Left hindlimb (tissue), 1 donor: ENCODE data around the gene GMPPA.

Source experiments
- DNase-seq: peaks from one replicate; pipeline ENCODE4 v3.0.0-alpha.2; 2018

Gene GMPPA

DNA sequence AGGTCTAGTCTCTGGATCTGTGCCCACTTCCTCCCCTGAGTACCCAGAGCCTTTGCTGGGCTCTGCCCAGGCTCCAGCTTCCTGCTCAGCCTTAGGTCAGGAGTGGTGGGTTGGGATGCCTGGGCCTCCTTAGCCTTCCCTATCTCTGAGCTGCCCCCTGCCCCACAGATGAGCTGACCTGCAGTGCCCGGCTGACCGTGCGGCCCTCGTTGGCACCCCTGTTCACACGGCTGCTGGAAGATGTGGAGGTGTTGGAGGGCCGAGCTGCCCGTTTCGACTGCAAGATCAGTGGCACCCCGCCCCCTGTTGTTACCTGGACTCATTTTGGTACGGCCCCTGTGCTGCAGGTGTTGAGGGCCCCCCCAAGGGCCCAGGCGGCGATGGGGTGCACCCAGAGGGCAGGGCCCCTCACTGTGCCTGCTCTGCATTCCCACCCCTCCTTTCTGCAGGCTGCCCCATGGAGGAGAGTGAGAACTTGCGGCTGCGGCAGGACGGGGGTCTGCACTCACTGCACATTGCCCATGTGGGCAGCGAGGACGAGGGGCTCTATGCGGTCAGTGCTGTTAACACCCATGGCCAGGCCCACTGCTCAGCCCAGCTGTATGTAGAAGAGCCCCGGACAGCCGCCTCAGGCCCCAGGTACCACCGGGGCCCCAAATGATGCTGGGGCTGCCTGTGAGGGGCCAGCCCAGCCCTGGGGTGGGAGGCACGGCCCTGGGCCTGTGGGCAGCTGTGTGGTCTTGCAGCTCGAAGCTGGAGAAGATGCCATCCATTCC is 30.1 kb upstream of the GMPPA start:
- DNase-seq = no peak

DNA sequence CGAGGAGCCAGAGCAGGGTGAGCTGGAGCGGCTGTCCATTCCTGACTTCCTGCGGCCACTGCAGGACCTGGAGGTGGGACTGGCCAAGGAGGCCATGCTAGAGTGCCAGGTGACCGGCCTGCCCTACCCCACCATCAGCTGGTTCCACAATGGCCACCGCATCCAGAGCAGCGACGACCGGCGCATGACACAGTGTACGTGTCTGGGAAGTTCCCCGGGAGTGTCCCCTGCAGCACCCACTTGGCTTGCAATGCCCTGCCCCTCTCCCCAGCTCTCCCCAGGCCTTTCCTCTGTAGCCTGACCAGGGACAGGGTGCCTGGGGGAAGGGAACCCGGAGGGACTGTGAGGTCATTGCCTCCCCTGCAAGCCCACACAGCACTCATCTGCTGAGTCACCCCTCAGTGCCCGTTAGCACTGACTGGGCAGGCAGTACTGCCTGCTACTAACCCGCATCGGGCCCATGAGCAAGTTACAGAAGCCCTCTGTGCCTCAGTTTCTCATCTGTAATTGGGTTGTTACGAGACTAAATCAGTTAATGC is 29.4 kb upstream of the GMPPA start:
- no peak for DNase-seq

DNA sequence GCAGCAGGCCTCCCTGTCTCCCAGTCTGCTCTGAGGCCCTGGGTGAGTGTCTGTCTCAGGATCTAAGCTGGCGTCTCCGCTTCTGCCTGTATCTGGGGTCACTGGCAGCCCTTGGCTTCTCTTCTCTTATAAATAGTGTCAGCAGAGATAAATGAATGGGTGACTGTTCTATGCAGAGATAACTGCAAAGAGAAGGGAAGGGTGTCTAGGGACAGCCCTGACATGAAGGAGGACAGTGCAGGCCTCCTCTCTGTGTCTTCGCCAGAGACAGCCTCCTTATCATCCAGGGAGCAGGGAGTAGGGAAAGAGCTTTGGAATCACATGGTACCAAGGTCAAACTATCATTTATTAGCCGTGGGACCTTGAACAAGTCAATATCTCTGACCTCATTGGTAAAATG is 28.3 kb upstream of the GMPPA start:
- DNase-seq = no peak

DNA sequence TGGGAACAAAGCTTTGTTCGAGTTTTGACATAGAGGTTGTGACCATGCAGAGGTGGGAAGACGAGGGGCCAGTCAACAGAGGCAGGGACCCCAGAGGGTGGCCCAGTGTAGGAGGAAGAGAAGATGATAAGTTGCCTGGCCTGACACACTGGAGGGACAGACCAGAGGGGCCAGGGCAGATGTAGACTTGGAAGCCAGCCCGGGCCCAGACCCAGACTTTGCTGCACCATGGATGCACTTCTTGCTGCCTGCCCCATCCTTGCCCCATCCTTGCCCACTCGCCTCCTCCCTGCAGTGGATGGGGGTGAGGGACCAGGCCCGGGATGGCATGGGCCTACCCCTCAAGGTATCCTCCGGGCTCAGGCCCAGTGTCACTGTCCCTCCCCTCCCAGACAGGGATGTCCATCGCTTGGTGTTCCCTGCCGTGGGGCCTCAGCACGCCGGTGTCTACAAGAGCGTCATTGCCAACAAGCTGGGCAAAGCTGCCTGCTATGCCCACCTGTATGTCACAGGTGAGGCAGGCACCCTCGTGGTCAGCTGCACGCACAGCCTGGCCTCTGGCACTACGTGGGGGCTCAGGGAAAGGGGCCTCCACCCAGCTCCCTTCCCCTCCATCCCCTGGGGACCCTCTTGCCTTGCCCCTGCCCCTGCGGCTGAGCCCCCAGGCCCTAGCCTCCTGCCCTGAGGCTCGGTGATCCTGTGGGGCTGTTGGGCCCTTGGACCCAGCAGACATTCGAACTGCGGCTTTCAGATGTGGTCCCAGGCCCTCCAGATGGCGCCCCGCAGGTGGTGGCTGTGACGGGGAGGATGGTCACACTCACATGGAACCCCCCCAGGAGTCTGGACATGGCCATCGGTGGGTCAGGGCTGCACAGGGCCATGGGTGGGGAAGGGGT is 27.0 kb upstream of the GMPPA start:
- no peak for DNase-seq

DNA sequence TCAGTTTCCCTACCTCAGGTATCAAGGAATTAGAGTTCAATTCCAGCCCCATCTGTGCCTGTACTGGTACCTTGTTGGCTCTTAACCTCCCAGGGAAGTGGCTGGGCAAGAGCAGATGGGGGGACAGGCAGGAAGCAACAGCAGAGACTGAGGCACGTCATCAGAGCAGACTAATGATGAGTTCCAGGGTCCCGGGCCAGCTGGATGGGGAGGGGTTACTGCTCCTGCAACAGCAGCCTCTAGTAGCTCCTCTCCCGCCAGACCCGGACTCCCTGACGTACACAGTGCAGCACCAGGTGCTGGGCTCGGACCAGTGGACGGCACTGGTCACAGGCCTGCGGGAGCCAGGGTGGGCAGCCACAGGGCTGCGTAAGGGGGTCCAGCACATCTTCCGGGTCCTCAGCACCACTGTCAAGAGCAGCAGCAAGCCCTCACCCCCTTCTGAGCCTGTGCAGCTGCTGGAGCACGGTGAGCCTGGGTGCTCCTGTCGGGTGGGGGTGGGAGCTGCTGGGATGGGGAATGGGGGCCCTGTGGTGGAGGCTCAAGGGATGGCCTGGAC is 26.0 kb upstream of the GMPPA start:
- no peak for DNase-seq

DNA sequence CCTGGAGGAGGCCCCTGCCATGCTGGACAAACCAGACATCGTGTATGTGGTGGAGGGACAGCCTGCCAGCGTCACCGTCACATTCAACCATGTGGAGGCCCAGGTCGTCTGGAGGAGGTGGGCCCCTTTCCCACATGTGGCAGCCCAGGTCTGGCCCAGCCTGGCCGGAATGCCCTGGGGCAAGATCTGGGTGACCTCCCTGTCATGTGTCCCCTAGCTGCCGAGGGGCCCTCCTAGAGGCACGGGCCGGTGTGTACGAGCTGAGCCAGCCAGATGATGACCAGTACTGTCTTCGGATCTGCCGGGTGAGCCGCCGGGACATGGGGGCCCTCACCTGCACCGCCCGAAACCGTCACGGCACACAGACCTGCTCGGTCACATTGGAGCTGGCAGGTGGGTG is 25.2 kb upstream of the GMPPA start:
- no peak for DNase-seq

DNA sequence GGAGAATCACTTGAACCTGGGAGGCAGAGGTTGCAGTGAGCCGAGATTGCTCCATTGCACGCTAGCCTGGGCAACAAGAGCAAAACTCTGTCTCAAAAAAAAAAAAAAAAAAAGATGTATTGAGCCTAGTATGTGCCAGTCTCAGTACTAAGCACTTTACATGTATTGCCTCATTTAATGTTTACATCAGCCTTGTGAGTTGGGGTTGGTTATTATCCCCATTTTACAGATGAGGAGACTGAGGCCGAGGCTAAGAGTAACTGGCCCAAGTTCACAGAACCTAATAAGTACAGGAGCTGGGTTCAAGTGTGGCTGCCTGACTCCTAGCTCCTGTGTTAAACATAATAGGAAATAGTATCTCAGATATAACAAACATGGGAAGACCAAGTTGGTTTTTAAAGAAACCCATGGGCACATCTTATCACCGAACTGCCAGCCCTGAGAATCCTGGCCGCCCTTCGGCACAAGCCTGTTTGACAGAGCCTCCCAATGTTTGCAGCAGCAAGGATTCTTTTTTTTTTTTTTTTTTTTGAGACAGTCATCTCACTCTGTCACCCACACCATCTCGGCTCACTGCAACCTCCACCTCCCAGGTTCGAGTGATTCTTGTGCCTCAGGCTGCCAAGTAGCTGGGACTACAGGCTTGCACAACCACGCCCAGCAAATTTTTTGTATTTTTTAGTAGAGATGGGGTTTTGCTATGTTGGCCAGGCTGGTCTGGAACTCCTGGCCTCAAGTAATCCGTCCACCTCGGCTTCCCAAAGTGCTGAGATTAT is 24.2 kb upstream of the GMPPA start:
- no peak for DNase-seq

DNA sequence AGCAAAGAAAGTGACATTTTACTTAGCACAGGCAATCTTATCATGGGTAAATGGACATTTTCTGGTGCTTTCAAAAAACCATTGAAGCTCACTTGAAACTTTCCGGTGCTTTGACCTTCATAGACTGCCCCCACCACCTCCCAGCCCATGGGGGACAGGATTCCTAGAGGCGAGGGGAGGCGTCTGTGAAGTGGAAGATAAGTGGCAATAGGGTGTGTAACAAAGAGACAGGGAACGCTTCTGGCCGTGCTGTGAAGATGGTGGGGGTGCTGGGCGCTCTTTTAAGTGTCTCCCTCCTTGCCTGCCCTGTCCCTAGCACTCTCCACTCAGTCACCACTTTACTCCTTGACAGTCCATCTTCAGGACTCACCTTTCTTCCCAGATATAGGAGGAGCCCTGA is 23.4 kb upstream of the GMPPA start:
- no peak for DNase-seq

DNA sequence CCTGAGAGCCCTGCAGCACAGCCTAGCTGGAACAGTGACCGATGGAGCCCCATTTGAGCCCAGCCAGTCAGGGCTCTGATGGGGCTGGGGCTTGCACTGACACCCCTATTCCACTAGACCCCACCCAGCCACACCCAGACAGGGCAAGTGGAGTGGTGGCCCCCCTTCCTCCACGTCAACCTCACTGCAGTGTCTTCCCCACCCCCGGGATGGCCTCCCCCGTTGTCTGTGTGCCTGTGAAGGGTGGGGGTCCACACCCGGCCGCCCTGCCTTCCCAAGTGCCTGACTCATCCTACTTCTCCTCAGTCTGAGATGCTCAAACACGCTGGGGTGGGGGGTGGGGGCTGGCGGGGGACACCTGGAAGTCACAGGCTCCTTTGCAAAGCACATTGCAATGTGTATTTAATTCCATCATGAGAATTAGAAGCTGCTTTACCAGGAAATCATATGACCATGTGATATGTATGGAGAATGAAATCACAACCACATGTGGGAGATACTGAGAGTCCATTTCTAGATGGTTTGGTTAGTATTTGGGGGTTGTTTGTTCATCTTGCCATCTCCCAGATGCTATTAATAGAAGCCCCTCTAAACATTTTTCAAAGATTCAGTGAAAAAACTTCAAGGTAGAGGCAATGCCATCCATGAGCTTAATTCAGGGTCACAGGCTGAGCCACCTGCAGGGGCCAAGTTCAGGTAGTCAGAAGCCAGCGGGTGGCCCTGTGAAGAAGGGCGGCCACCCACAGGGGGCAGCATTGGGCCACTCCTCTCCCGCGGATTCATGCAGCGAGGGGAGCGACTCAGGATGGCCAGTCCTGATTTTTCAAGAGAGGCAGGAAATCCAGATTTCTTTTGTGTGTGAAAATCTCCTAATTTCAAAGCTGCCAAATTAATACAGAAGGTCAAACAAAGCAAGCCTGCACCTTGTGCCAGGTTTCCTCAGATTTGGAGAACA is 22.7 kb upstream of the GMPPA start:
- peak; percentile 71 for DNase-seq

DNA sequence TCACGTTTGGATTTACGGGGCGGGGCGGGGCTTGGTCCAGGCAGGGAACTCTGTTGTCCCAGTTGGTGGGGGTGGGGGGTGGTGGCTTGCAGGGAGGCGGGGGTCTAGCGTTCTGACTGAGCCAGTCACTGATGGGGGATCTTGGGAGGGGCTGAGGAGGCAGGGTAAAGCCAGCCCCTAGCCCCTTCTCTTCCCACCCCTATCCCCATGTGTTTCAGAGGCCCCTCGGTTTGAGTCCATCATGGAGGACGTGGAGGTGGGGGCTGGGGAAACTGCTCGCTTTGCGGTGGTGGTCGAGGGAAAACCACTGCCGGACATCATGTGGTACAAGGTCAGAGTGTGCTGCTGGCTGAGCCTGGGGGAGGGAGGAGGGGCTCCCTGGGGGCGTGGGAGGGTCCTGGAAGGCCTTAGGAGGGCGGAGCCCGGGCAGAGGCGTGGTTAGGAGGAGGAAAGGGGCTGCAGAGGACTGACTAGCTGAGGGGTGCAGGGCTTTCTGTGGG is 22.0 kb upstream of the GMPPA start:
- DNase-seq = no peak

DNA sequence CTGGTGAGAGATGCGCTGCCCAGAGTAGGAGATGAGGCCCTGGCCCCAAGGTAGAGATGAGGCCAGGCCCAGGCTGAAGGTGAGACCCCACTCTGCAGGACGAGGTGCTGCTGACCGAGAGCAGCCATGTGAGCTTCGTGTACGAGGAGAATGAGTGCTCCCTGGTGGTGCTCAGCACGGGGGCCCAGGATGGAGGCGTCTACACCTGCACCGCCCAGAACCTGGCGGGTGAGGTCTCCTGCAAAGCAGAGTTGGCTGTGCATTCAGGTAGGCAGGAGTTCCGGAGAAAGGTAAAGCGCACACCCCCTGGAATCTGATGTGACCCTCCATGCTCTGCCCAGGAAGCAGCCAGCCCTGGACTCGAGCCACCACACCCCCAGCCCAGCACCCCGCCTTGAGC is 21.5 kb upstream of the GMPPA start:
- no peak for DNase-seq

DNA sequence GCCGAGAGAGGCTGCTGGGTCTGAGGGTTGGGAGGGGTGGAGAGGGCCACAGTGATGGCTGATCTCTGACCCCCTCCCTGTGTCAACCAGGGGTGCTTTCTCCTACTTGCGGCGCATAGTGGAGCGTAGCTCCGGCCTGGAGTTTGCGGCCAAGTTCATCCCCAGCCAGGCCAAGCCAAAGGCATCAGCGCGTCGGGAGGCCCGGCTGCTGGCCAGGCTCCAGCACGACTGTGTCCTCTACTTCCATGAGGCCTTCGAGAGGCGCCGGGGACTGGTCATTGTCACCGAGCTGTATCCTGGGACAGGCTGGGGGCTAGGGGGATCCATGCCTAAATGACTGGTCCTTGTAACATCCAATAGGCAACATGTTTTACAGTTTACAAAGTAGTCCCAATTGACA is 20.9 kb upstream of the GMPPA start:
- no peak for DNase-seq

DNA sequence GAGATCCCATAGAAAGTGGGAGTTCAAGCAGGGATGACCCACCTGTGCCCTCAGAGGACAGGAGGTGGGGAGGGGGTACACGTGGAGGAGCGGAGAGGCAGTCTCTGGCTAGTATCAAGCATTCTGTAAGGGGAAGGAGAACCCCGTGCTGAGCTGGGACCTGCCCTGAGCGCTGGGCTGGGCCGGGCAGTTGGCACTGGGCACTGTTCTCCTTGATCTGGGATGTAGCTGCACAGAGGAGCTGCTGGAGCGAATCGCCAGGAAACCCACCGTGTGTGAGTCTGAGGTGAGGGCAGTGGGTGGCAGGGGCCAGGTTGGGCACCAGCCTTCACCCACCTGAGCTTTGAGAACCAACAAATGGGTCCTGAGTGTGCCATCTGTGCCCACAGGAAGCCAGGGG is 19.8 kb upstream of the GMPPA start:
- no peak for DNase-seq

DNA sequence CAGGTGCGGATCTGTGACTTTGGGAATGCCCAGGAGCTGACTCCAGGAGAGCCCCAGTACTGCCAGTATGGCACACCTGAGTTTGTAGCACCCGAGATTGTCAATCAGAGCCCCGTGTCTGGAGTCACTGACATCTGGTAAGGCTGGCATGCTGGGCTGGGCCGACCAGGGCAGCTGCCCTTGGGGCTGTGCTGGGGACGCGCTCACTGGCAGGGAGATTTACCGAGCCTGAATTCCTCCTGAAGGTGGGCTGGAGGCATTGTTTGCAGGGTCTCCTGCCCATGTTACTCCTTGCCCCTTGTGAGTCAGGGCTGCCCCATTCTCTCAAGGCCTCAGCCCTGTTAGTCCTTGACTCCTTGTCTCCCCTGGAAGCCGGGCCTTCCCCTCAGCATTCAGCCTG is 18.7 kb upstream of the GMPPA start:
- no peak for DNase-seq

DNA sequence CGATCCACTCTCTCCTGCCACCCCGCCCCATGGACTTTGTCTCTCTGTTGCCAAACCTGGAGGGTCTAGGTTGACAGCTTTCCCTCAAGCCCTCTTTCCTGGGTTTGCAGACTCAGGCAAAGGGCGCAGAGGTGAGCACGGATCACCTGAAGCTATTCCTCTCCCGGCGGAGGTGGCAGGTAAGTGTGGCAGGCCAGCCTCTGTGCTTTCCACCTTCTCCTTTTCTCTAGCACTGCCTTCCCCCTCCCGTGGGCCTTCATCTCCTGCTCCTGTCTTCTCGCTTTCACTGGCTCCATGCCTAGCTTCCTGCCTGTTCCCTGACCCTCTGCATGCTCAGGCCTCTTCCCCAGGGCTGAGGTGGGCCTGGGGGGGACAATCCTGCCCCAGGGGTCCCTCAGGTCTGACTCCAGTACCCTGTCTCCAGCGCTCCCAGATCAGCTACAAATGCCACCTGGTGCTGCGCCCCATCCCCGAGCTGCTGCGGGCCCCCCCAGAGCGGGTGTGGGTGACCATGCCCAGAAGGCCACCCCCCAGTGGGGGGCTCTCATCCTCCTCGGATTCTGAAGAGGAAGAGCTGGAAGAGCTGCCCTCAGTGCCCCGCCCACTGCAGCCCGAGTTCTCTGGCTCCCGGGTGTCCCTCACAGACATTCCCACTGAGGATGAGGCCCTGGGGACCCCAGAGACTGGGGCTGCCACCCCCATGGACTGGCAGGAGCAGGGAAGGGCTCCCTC is 15.9 kb upstream of the GMPPA start:
- no peak for DNase-seq

DNA sequence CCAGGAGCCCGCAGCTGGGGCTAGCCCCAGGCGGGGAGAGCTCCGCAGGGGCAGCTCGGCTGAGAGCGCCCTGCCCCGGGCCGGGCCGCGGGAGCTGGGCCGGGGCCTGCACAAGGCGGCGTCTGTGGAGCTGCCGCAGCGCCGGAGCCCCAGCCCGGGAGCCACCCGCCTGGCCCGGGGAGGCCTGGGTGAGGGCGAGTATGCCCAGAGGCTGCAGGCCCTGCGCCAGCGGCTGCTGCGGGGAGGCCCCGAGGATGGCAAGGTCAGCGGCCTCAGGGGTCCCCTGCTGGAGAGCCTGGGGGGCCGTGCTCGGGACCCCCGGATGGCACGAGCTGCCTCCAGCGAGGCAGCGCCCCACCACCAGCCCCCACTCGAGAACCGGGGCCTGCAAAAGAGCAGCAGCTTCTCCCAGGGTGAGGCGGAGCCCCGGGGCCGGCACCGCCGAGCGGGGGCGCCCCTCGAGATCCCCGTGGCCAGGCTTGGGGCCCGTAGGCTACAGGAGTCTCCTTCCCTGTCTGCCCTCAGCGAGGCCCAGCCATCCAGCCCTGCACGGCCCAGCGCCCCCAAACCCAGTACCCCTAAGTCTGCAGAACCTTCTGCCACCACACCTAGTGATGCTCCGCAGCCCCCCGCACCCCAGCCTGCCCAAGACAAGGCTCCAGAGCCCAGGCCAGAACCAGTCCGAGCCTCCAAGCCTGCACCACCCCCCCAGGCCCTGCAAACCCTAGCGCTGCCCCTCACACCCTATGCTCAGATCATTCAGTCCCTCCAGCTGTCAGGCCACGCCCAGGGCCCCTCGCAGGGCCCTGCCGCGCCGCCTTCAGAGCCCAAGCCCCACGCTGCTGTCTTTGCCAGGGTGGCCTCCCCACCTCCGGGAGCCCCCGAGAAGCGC is 15.0 kb upstream of the GMPPA start:
- DNase-seq = no peak

DNA sequence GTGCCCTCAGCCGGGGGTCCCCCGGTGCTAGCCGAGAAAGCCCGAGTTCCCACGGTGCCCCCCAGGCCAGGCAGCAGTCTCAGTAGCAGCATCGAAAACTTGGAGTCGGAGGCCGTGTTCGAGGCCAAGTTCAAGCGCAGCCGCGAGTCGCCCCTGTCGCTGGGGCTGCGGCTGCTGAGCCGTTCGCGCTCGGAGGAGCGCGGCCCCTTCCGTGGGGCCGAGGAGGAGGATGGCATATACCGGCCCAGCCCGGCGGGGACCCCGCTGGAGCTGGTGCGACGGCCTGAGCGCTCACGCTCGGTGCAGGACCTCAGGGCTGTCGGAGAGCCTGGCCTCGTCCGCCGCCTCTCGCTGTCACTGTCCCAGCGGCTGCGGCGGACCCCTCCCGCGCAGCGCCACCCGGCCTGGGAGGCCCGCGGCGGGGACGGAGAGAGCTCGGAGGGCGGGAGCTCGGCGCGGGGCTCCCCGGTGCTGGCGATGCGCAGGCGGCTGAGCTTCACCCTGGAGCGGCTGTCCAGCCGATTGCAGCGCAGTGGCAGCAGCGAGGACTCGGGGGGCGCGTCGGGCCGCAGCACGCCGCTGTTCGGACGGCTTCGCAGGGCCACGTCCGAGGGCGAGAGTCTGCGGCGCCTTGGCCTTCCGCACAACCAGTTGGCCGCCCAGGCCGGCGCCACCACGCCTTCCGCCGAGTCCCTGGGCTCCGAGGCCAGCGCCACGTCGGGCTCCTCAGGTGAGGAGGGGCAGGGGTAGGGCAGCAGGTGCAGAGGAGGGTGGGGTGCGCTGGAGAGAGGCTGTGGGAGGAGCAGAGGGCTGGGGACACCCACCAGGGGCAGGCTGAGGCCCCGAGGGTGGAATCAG is 14.1 kb upstream of the GMPPA start:
- no peak for DNase-seq

DNA sequence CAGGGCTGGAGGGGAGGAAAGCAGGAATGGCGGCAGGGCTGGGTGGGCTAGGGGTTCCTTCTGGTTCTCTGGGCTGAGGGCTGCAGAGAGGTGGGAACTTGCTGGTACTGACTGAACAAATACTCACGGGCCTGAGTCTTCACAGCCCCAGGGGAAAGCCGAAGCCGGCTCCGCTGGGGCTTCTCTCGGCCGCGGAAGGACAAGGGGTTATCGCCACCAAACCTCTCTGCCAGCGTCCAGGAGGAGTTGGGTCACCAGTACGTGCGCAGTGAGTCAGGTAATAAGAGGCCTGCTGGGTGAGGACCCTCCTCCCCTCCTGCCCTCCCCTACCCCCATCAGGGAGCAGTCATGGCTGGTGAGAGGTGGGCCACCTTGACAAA is 13.5 kb upstream of the GMPPA start:
- DNase-seq = no peak
